ENCODE measurements around the gene C19orf81.

GRCh38 chr19:50669302-50670101, 20.3 kb downstream of the C19orf81 start:
- TF ChIP-seq RCOR1 (IDR thresholded peaks at IDR 0.05; ENCODE audit: borderline replicate concordance in 1 of 2, low read depth in 2 of 2, low read length in 2 of 2) (no peak), POLR2A (conservative IDR thresholded peaks at IDR 0.05) (no peak), CTCF (IDR thresholded peaks at IDR 0.05 in 2 of 3, conservative IDR thresholded peaks at IDR 0.05 in 1 of 3; ENCODE audit: insufficient read depth in 2 of 3, low read depth in 1 of 3, low read length in 3 of 3) (peak; percentile 79 to 96 (median 88)), SMC3 (conservative IDR thresholded peaks at IDR 0.05; ENCODE audit: insufficient read depth, low read depth, low read length) (peak; percentile 51; the same call in 1 of the 2 replicates), CUX1 (CRISPR knock-in tag; IDR thresholded peaks at IDR 0.05) (no peak), ZNF133 (CRISPR knock-in tag; IDR thresholded peaks at IDR 0.05) (no peak)

All from K562 (cell line).